IPS-18c (cell line): Measurements from ENCODE around the gene GRB10.
"Not testable (repeated sequence)": the region's sequence is repeated elsewhere in the genome, so short reads cannot be mapped to it uniquely, and the experiment has no call there.

Experiments
- H3K4me3 ChIP-seq: 2 replicates; pipeline ENCODE4 v1.7.0; 2013; ENCODE audit warnings: low read depth, mild to moderate bottlenecking, low read length, moderate library complexity; ENCODE audit not compliant: insufficient read depth
- H3K9me3 ChIP-seq: one replicate; pipeline ENCODE4 v1.6.1; 2013; ENCODE audit warnings: mild to moderate bottlenecking, low read length, moderate library complexity; ENCODE audit not compliant: control insufficient read depth, insufficient read depth

The GRB10 gene

GRCh38 chr7:50589364-50589763 is 193.3 kb downstream of the GRB10 start:
- Histone ChIP-seq H3K9me3 (peaks cover 4% of the 10 kb centered on the region), H3K4me3 (no peak overlapping the region)

GRCh38 chr7:50588937-50589336 is 193.8 kb downstream of the GRB10 start:
- Histone ChIP-seq H3K9me3 (peaks cover 7% of the 10 kb centered on the region), H3K4me3 (no peak overlapping the region)

- no peak overlapping the region for H3K4me3 ChIP-seq
Measured at GRCh38 chr7:50587737-50588136, 195.0 kb downstream of the GRB10 start.

GRCh38 chr7:50584793-50585408 is 197.8 kb downstream of the GRB10 start:
- Histone ChIP-seq H3K4me3 (no peak overlapping the region), H3K9me3 (peaks cover 6% of the 10 kb centered on the region)

More at GRCh38 chr7:50587737-50588136, 195.0 kb downstream of the GRB10 start:
- H3K9me3 ChIP-seq = peaks cover 7% of the 10 kb centered on the region

GRCh38 chr7:50584386-50584785 is 198.3 kb downstream of the GRB10 start:
- Histone ChIP-seq H3K9me3 (peaks cover 6% of the 10 kb centered on the region), H3K4me3 (no peak overlapping the region)

GRCh38 chr7:50583295-50583694 is 199.4 kb downstream of the GRB10 start:
- H3K9me3 ChIP-seq, H3K4me3 ChIP-seq: not testable (repeated sequence)

GRCh38 chr7:50582271-50582670 is 200.4 kb downstream of the GRB10 start:
- H3K4me3 ChIP-seq, H3K9me3 ChIP-seq: not testable (repeated sequence)

- not testable (repeated sequence) for H3K4me3 ChIP-seq, H3K9me3 ChIP-seq
Measured at GRCh38 chr7:50580666-50581065, 202.0 kb downstream of the GRB10 start.

- Histone ChIP-seq H3K4me3 (no peak overlapping the region), H3K9me3 (peaks cover 9% of the 10 kb centered on the region)
Measured at GRCh38 chr7:50580057-50580456, 202.6 kb downstream of the GRB10 start.

- not testable (repeated sequence) for H3K9me3 ChIP-seq, H3K4me3 ChIP-seq
Measured at GRCh38 chr7:50578105-50578504, 204.6 kb downstream of the GRB10 start.

GRCh38 chr7:50577569-50577968 is 205.1 kb downstream of the GRB10 start:
- peaks cover 5% of the 10 kb centered on the region for H3K9me3 ChIP-seq
- no peak overlapping the region for H3K4me3 ChIP-seq

GRCh38 chr7:50576388-50576787 is 206.3 kb downstream of the GRB10 start:
- not testable (repeated sequence) for H3K9me3 ChIP-seq, H3K4me3 ChIP-seq

- Histone ChIP-seq H3K9me3 (no peaks in the 10 kb centered on the region), H3K4me3 (no peak overlapping the region)
Measured at GRCh38 chr7:50567715-50568261, 214.9 kb downstream of the GRB10 start.

- H3K4me3 ChIP-seq = no peak overlapping the region
- no peaks in the 10 kb centered on the region for H3K9me3 ChIP-seq
Measured at GRCh38 chr7:50565977-50566376, 216.7 kb downstream of the GRB10 start.

GRCh38 chr7:50565559-50565916 is 217.2 kb downstream of the GRB10 start:
- H3K9me3 ChIP-seq = no peaks in the 10 kb centered on the region
- no peak overlapping the region for H3K4me3 ChIP-seq

GRCh38 chr7:50564640-50565558 is 217.8 kb downstream of the GRB10 start, which contains the start of gene DDC:
Gene DDC (minus strand): TSS chr7:50565405. CDS start chr7:50544085, 21,320 bp downstream.
- no peaks in the 10 kb centered on the region for H3K9me3 ChIP-seq
- H3K4me3 ChIP-seq = no peak within 1 kb of the TSS

GRCh38 chr7:50564171-50564570 is 218.5 kb downstream of the GRB10 start:
- no peak overlapping the region for H3K4me3 ChIP-seq

GRCh38 chr7:50562136-50562535 is 220.6 kb downstream of the GRB10 start:
- no peak overlapping the region for H3K4me3 ChIP-seq
- H3K9me3 ChIP-seq = no peaks in the 10 kb centered on the region

More at GRCh38 chr7:50564171-50564570, 218.5 kb downstream of the GRB10 start:
- no peaks in the 10 kb centered on the region for H3K9me3 ChIP-seq
